K562 (cell line): ENCODE results near the gene RPL39L. TPM values are rescaled to one million over a fixed set of nuclear protein-coding genes. Genes with fewer than 3 reads are reported as not detected.

Source experiments
- CBFA2T2 ChIP-seq: fragments of 450-650 bp; conservative IDR thresholded peaks from 2 replicates; pipeline ENCODE4 v1.6.1; 2017; ENCODE audit warnings: mild to moderate bottlenecking
- CBFA2T3 ChIP-seq: fragments of 450-650 bp; IDR thresholded peaks from 2 replicates; pipeline ENCODE4 v1.6.1; 2017
- ETV5 ChIP-seq: sonication (generic); formaldehyde crosslinking; IDR thresholded peaks from 2 replicates; pipeline ENCODE4 v1.4.0; 2020; ENCODE audit warnings: low read depth, mild to moderate bottlenecking, missing genetic modification reagents
- FOSL1 ChIP-seq: fragments of 200-800 bp; sonication (Bioruptor generic); conservative IDR thresholded peaks from 2 replicates; pipeline ENCODE4 v1.6.1; 2016; ENCODE audit warnings: missing genetic modification characterization, missing compliant biosample characterization
- GABPA ChIP-seq: fragments of 200-800 bp; sonication (Bioruptor generic); conservative IDR thresholded peaks from 2 replicates; pipeline ENCODE4 v1.6.1; 2016; ENCODE audit warnings: low read depth, missing genetic modification characterization, missing compliant biosample characterization
- GABPB2 ChIP-seq: fragments of 250-450 bp; sonication (Bioruptor Pico); conservative IDR thresholded peaks from 2 replicates; pipeline ENCODE4 v1.5.1; 2021; ENCODE audit warnings: mild to moderate bottlenecking
- GATA2 ChIP-seq: sonication (generic); formaldehyde crosslinking; IDR thresholded peaks from 2 replicates; pipeline ENCODE4 v1.4.0; 2020; ENCODE audit warnings: mild to moderate bottlenecking, missing genetic modification reagents
- HDAC8 ChIP-seq: fragments of 450-650 bp; IDR thresholded peaks from 2 replicates; pipeline ENCODE4 v1.6.1; 2016; ENCODE audit warnings: mild to moderate bottlenecking, missing genetic modification characterization, moderate library complexity, missing compliant biosample characterization
- HMBOX1 ChIP-seq: sonication (generic); IDR thresholded peaks from 2 replicates; pipeline ENCODE4 v1.6.1; 2016
- HNRNPLL ChIP-seq: fragments of 200-400 bp; formaldehyde crosslinking; IDR thresholded peaks from 2 replicates; pipeline ENCODE4 v1.6.1; 2017; ENCODE audit warnings: low read length, low read depth, mild to moderate bottlenecking; ENCODE audit not compliant: poor library complexity, severe bottlenecking
- KDM1A ChIP-seq, 2 experiments: fragments of 450-650 bp; IDR thresholded peaks; 2 replicates each; pipeline ENCODE4 v1.6.1; 2016; ENCODE audit warnings: mild to moderate bottlenecking in 2 of 2
- KLF16 ChIP-seq: IDR thresholded peaks from 2 replicates; pipeline ENCODE4 v1.6.1; 2016; ENCODE audit warnings: antibody characterized with exemption
- LEF1 ChIP-seq: fragments of 450-650 bp; IDR thresholded peaks from 2 replicates; pipeline ENCODE4 v1.6.1; 2016; ENCODE audit warnings: mild to moderate bottlenecking
- MAFK ChIP-seq: IDR thresholded peaks from 2 replicates; pipeline ENCODE4 v1.6.1; 2011; ENCODE audit warnings: low read length, improper control_type of control experiment
- MEF2D ChIP-seq: conservative IDR thresholded peaks from 2 replicates; pipeline ENCODE4 v1.6.1; 2016; ENCODE audit warnings: low read depth, missing genetic modification characterization, missing compliant biosample characterization
- NCOA1 ChIP-seq: fragments of 450-650 bp; IDR thresholded peaks from 2 replicates; pipeline ENCODE4 v1.6.1; 2016; ENCODE audit warnings: low read depth
- NFRKB ChIP-seq: fragments of 450-650 bp; IDR thresholded peaks from 2 replicates; pipeline ENCODE4 v1.6.1; 2016; ENCODE audit warnings: low read depth
- PCBP2 ChIP-seq: fragments of 200-400 bp; formaldehyde crosslinking; IDR thresholded peaks from 2 replicates; pipeline ENCODE4 v1.6.1; 2018; ENCODE audit warnings: low read length, low read depth, mild to moderate bottlenecking, moderate library complexity; ENCODE audit not compliant: poor library complexity, severe bottlenecking
- PHF20 ChIP-seq: fragments of 450-650 bp; IDR thresholded peaks from 2 replicates; pipeline ENCODE4 v1.6.1; 2018; ENCODE audit not compliant: partially characterized antibody
- POLR3G ChIP-seq: IDR thresholded peaks from 2 replicates; pipeline ENCODE4 v1.6.1; 2011; ENCODE audit not compliant: insufficient read length, insufficient replicate concordance; ENCODE audit errors: extremely low read depth
- PRMT5 ChIP-seq: sonication (generic); formaldehyde crosslinking; IDR thresholded peaks from 2 replicates; pipeline ENCODE4 v1.5.0; 2020; ENCODE audit warnings: missing genetic modification reagents
- SMAD1 ChIP-seq: fragments of 150-350 bp; IDR thresholded peaks from 2 replicates; pipeline ENCODE4 v1.6.1; 2014; ENCODE audit warnings: low read length, low read depth; ENCODE audit not compliant: partially characterized antibody
- SMAD2 ChIP-seq: fragments of 150-350 bp; IDR thresholded peaks from 2 replicates; pipeline ENCODE4 v1.6.1; 2014; ENCODE audit warnings: low read depth, mild to moderate bottlenecking, low read length
- SMAD4 ChIP-seq: fragments of 250-450 bp; sonication (Bioruptor Pico); conservative IDR thresholded peaks from 2 replicates; pipeline ENCODE4 v1.8.0; 2021; ENCODE audit warnings: inconsistent platforms, mild to moderate bottlenecking, moderate library complexity
- SRF ChIP-seq, 2 experiments: fragments of 250-450, 450-650 bp in 1 of 2; sonication (Bioruptor Pico) in 1 of 2; sonication (generic) in 1 of 2; formaldehyde crosslinking; IDR thresholded peaks; 2 replicates each; pipeline versions ENCODE4 v1.5.0 to v1.5.1; 2020 to 2022; ENCODE audit warnings: mild to moderate bottlenecking in 1 of 2, missing genetic modification reagents in 1 of 2
- STAT5A ChIP-seq: IDR thresholded peaks from 2 replicates; pipeline ENCODE4 v1.6.1; 2012; ENCODE audit warnings: low read length, inconsistent platforms, borderline replicate concordance
- TCF3 ChIP-seq: sonication (generic); formaldehyde crosslinking; IDR thresholded peaks from 2 replicates; pipeline ENCODE4 v1.4.0; 2020; ENCODE audit warnings: mild to moderate bottlenecking, missing genetic modification reagents
- TEAD1 ChIP-seq, 2 experiments: fragments of 450-650 bp in 1 of 2; sonication (generic) in 1 of 2; formaldehyde crosslinking; IDR thresholded peaks; 2 replicates each; pipeline versions ENCODE4 v1.4.0 to v1.8.0; 2020 to 2022; ENCODE audit warnings: mild to moderate bottlenecking in 2 of 2, missing genetic modification reagents in 1 of 2
- TRIM24 ChIP-seq, 2 experiments: fragments of 450-650 bp; IDR thresholded peaks; 2 replicates each; pipeline ENCODE4 v1.6.1; 2016
- ZNF408 ChIP-seq: fragments of 250-450 bp; sonication (Bioruptor Pico); IDR thresholded peaks from 2 replicates; pipeline ENCODE4 v1.4.0; 2020; ENCODE audit warnings: low read depth, mild to moderate bottlenecking, moderate library complexity
- polyA plus RNA-seq, 8 experiments: library from polyadenylated mRNA; depleted of rRNA in 4 of 8; stranded (reverse) in 5 of 8; unstranded in 3 of 8; fragments of >200 nt; fragmentation: Nextera tagmentation in 2 of 8; fragmentation: Illumina TruSeq in 1 of 8; extraction: Ambion mirVana in 2 of 8; extraction: Trizol in 1 of 8; gene quantifications; 2 replicates each; pipeline versions ENCODE4 v1.2.1 to v1.2.3, GENCODE V29; 2011 to 2014; ENCODE audit warnings: inconsistent platforms in 1 of 8, missing spikeins in 1 of 8
- total RNA-seq, 7 experiments: library from RNA; depleted of rRNA in 6 of 7; stranded (reverse); fragments of >200 nt in 6 of 7; fragmentation: Illumina TruSeq in 2 of 7; extraction: Trizol in 2 of 7; gene quantifications; 2 replicates each; pipeline versions ENCODE4 v1.2.1 to v1.2.3, GENCODE V29; 2011 to 2021; ENCODE audit warnings: low replicate concordance in 1 of 7
- TF ChIP-seq, protein P1 (sequence below): fragments of 250-450 bp; sonication (Bioruptor Pico); IDR thresholded peaks from 2 replicates; pipeline ENCODE4 v1.4.0; 2020

Gene RPL39L
- total and polyA plus RNA-seq, 9 of the 15 experiments (the other 6 are each of a cell fraction or from before 2014, with no cell fraction given): 15.0 to 122 (median 45.5) TPM

- peak; percentile 85 for TF ChIP-seq HMBOX1
- no peak for TF ChIP-seq SMAD2
- TF ChIP-seq POLR3G: no peak
- peak; percentile 53; the same call in 1 of the 2 replicates for TF ChIP-seq MAFK
- no peak for TF ChIP-seq SMAD1
- peak; percentile 54; the same call in 1 of the 2 replicates for TF ChIP-seq LEF1
- no peak for TF ChIP-seq NCOA1
- peak in 1 of 2 experiments; percentile 51; a peak in 1 of 4 replicates for TF ChIP-seq KDM1A (IDR thresholded peaks at IDR 0.05)
- TF ChIP-seq MEF2D (tag): no peak
- no peak for TF ChIP-seq GABPB2 (CRISPR knock-in tag)
- TF ChIP-seq, protein P1, sequence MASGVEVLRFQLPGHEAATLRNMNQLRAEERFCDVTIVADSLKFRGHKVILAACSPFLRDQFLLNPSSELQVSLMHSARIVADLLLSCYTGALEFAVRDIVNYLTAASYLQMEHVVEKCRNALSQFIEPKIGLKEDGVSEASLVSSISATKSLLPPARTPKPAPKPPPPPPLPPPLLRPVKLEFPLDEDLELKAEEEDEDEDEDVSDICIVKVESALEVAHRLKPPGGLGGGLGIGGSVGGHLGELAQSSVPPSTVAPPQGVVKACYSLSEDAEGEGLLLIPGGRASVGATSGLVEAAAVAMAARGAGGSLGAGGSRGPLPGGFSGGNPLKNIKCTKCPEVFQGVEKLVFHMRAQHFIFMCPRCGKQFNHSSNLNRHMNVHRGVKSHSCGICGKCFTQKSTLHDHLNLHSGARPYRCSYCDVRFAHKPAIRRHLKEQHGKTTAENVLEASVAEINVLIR (CRISPR knock-in tag): no peak
- TF ChIP-seq NFRKB: no peak
- no peak for TF ChIP-seq GABPA (tag)
- 0 out of 2 replicates have a peak, but pooled peaks have one; percentile 17 for TF ChIP-seq TCF3 (CRISPR knock-in tag)
- 0 out of 2 replicates have a peak, but pooled peaks have one; percentile 28 for TF ChIP-seq SMAD4 (CRISPR knock-in tag)
- no peak for TF ChIP-seq TEAD1 (CRISPR knock-in tag; IDR thresholded peaks at IDR 0.05)
- TF ChIP-seq TRIM24 (IDR thresholded peaks at IDR 0.05): no peak
- TF ChIP-seq CBFA2T3: peak; percentile 65
- TF ChIP-seq PRMT5 (CRISPR knock-in tag): no peak
- TF ChIP-seq ZNF408 (CRISPR knock-in tag): no peak
- TF ChIP-seq HNRNPLL: no peak
- TF ChIP-seq HDAC8 (tag): no peak
- no peak for TF ChIP-seq PHF20
- no peak for TF ChIP-seq PCBP2
- TF ChIP-seq ETV5 (CRISPR knock-in tag): no peak
- TF ChIP-seq GATA2 (CRISPR knock-in tag): peak; percentile 31; the same call in 1 of the 2 replicates
- peak in 1 of 2 experiments; percentile 89; a peak in 1 of 4 replicates for TF ChIP-seq SRF (CRISPR knock-in tag; IDR thresholded peaks at IDR 0.05)
- no peak for TF ChIP-seq STAT5A
- peak; percentile 88 for TF ChIP-seq FOSL1 (tag)
- TF ChIP-seq KLF16: peak; percentile 23; the same call in 1 of the 2 replicates
- TF ChIP-seq CBFA2T2: 0 out of 2 replicates have a peak, but pooled peaks have one; percentile 26
Observed at GRCh38 chr3:187186801-187187421, 47.6 kb upstream of the RPL39L start (continued).
